Pulmonary artery endothelial cell (primary cell): Measurements from ENCODE around the gene HFE. TPM values are rescaled to one million over a fixed set of nuclear protein-coding genes. Genes with fewer than 3 reads are reported as not detected.
"Not testable (repeated sequence)": the region's sequence is repeated elsewhere in the genome, so short reads cannot be mapped to it uniquely, and the experiment has no call there.

Experiments
- DNase-seq: peaks from one replicate; pipeline ENCODE4 v3.0.0-alpha.2; 2011; ENCODE audit warnings: low read depth, low spot score
- total RNA-seq: library from RNA; depleted of rRNA; stranded (reverse); fragments of >200 nt; gene quantifications from 2 replicates; pipeline ENCODE4 v1.2.3, GENCODE V29; 2014

Gene HFE, protein sequence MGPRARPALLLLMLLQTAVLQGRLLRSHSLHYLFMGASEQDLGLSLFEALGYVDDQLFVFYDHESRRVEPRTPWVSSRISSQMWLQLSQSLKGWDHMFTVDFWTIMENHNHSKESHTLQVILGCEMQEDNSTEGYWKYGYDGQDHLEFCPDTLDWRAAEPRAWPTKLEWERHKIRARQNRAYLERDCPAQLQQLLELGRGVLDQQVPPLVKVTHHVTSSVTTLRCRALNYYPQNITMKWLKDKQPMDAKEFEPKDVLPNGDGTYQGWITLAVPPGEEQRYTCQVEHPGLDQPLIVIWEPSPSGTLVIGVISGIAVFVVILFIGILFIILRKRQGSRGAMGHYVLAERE
- 3.3 and 9.6 TPM in 2 replicates for total RNA-seq

DNA sequence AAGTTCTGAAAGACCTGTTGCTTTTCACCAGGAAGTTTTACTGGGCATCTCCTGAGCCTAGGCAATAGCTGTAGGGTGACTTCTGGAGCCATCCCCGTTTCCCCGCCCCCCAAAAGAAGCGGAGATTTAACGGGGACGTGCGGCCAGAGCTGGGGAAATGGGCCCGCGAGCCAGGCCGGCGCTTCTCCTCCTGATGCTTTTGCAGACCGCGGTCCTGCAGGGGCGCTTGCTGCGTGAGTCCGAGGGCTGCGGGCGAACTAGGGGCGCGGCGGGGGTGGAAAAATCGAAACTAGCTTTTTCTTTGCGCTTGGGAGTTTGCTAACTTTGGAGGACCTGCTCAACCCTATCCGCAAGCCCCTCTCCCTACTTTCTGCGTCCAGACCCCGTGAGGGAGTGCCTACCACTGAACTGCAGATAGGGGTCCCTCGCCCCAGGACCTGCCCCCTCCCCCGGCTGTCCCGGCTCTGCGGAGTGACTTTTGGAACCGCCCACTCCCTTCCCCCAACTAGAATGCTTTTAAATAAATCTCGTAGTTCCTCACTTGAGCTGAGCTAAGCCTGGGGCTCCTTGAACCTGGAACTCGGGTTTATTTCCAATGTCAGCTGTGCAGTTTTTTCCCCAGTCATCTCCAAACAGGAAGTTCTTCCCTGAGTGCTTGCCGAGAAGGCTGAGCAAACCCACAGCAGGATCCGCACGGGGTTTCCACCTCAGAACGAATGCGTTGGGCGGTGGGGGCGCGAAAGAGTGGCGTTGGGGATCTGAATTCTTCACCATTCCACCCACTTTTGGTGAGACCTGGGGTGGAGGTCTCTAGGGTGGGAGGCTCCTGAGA lies at the start of gene HFE:
Gene HFE (plus strand): TSS at position 146 of the 832 bp plus-strand sequence. CDS start 12 bp downstream, at position 158.
- no peak for DNase-seq

DNA sequence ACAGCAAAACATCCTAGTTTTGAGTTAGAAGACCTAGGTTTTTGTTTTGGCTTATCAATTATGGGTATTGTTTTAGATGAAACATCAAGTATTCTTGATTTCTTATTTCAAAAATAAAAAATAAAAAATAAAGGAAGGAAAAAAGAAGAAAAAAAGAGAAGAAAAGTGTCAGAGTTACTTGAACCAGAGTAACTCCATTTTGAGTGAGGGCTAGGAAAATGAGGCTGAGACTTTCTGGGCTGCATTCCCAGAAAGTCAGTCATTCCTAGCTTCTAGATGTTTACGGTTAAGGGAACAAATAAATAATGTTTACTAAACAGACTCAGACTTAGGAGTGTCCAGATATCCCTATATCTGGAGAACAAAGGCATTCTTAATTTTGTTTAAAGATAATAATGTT lies 45.3 kb upstream of the HFE start:
- DNase-seq = no peak

DNA sequence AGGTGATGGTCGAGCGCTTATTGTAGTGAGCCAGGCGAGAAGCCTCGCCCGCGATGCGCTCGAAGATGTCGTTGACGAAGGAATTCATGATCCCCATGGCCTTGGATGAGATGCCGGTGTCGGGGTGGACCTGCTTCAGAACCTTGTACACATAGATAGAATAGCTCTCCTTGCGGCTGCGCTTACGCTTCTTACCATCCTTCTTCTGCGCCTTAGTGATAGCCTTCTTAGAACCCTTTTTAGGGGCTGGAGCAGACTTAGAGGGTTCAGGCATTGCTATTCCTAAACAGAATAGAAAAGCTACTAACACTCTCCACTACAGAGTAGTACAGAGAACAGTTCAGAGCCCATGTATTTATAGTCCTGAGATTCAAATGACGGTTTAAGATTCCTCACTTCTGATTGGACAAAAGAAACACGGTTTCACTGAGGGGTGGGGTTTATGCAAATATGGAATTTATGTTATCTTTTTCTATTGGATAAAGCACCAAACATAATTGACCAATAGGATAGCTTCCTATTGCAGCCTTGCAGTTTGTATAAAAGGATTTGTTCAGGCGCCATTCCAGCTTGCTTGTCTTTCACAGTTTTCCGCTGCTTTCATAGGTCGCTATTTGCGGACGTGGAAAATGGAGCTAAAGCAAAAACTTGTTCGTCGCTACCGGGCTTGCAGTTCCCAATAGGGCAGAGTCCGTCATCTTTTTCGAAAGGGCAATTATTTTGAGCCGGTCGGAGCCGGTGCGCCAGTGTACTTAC lies 43.7 kb upstream of the HFE start:
- peak; percentile 91 for DNase-seq

DNA sequence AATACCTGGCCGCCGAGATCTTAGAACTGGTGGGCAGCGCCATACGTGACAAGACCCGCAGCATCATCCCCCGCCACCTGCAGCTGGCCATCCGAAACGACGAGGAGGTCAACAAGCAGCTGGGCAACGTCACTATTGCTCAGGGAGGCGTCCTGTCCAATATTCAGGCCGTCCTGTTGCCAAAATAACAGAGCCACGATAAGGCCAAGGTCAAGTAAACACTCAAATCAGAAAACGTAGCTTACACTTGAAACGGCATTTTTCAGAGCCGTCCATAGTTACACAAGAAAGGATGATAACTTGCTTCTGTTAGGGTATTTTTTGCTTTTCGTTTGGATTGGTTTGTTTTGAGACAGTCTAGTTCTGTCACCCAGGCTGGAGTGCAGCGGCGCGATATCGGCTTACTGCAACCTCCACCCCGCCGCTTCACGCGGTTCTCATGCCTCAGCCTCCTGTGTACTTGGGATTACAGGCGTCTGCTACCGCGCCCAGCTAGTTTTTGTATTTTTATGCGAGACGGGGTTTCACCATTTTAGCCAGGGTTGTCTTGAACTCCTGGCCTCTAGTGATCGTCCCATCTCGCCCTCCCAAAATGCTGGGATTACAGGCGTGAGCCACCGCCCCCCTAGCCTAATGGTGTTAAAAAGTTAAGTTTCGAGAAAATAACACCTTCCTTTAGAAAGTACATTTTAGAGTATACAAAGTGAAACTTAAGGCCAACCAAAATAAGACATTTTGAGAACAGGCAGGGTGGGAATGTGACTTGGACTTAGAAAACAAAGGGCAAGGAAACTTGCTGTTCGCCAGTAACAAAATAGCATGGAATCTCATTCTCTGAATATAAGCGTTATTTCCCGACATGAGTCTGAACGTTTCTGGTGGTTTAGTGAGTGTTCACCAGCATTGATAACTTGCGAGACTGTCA lies 42.8 kb upstream of the HFE start:
- no peak for DNase-seq

DNA sequence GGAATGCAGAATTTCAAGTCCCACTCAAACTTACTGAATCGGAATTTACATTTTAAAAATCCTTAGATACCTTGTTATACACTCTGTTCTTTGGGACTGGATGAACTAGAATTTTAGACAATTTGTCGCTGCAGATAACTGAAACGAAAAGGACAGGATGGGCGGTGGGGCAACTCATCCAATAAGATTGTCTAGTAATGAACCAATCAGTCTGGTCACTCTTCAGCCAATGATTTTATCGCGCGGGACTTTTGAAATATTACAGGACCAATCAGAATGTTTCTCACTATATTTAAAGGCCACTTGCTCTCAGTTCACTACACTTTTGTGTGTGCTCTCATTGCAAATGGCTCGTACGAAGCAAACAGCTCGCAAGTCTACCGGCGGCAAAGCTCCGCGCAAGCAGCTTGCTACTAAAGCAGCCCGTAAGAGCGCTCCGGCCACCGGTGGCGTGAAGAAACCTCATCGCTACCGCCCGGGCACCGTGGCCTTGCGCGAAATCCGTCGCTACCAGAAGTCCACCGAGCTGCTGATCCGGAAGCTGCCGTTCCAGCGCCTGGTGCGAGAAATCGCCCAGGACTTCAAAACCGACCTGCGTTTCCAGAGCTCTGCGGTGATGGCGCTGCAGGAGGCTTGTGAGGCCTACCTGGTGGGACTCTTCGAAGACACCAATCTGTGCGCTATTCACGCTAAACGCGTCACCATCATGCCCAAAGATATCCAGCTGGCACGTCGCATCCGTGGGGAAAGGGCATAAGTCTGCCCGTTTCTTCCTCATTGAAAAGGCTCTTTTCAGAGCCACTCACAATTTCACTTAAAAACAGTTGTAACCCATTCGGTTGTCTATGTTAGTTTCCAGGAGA lies 41.9 kb upstream of the HFE start:
- peak; percentile 70 for DNase-seq

DNA sequence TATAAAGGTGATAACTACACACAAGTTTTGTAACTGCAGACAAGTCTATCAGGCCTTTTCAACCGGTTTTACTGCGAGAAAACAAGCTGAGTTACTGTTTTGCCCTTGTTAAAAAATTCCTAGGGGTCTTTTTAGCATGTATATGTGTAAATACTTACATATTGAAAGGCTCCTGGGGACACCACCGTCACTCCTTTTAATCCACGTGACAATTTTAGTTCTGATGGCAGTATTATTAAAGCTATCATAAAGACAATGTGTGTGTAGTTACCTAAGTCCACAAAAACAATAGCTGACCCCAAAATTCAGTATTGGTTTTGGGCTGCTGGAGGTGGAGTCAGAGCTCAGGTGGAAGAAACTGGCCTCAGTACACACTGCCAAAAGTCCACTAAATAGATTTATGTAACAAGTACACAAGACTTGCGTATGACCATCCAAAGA lies 41.3 kb upstream of the HFE start:
- no peak for DNase-seq

DNA sequence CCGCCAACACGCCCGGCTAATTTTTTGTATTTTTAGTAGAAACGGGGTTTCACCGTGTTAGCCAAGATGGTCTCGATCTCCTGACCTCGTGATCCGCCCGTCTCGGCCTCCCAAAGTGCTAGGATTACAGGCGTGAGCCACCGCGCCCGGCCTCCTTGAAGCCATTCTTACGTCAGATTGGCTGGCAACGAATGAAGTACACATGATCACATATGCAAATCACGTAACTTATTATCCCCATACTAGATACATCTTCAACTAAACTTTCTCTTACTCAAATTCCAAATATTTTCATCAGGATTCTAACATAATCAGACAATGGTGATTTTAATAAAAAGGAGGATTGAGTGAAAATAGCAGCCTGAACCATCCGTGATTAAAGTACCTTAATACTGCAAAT lies 39.9 kb upstream of the HFE start:
- not testable (repeated sequence) for DNase-seq

DNA sequence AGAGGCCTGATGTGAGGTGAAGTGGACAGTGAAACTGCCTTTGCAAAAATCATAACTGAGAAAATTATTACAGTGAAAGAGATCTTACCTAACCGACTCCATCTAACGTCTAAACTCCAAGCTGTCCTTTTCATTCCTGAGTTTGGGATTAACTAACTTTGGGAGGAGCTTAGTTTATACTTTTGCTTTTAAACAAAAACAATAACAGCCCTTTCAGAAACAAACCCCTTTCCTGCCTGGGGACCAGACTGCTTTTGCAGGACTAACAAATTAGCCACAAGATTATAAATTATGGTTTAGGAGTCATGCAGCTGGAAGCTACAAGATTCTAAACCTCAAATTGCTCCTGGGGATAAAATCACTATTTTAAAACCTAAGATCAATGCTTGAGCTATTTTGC lies 38.6 kb upstream of the HFE start:
- DNase-seq = no peak

DNA sequence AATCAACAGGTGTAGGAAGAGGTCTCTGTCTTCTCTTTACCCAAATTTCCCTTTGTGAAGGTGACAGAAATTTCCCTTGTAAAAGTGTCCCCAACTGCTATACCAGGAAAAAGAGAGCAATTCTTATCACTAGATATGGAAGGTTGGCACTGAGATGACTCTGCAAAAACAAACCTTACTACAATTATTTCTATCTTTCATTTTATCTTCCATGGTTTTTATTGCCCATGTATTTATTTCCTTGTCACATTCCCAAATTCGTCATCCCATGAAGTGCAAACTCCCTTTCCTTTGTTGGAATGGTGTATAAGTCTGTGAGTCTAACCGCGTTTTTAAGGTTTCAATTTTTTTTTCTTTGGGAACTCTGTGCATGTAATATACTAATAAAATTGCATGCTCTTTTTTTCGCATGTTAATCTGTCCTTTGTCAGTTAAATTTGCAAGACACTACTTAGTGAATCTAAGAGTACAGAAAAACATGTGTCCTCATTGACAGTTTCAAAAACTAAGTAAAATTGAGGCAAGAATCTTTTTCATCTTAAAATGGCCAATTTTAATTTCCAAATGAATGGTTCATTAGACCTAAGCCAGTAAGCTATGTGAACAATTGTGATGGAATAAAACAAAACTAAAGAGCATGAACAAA lies 35.4 kb upstream of the HFE start:
- DNase-seq = no peak

DNA sequence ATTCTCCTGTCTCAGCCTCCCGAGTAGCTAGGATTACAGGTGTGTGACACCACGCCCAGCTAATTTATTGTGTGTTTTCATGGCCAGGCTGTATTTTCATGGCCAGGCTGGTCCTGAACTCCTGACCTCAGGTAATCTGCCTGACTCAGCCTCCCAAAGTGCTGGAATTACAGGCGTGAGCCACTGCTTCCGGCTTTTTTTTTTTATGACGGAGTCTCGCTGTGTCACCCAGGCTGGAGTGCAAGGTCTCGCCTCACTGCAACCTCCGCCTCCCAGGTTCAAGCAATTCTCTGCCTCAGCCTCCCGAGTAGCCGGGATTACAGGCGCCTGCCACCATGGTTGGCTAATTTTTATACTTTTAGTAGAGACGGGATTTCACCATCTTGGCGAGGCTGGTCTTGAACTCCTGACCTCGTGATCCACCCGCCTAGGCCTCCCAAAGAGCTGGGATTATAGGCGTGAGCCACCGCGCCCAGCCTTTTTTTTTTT lies 34.4 kb upstream of the HFE start:
- not testable (repeated sequence) for DNase-seq

DNA sequence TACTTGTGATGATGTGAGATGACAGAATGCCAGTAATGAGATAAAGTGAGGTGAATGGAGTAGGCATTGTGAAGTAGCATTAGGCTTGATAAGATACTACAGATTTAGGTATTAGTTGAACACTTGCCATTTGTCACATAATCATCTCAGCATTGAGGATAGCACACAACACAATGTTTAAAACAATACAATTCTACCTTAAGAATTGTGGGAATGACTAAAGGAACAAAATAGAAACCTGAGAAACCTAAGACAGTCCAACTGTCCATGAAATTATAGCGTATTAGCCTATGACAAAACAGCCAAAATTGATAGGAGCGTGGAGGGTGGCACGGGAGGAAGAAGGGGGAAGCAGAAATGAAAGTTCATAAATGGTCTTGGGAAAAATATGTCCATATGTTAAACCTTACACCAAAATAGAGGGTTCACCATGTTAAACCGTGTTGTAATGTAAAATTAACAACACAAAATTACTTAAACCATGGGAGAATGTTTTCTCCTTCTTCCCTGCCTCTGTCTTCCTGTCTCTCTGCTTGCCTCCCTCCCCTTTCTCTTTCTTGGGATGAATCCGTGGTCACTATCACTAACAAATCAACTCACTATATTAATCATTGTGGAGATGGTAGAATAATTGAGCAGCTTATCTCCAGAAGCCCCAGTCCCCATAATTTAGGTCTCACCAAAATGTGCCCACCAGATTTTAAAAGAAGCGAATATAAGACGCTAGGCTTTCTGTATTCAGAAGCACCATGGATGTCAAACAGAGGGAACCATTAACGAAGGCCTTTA lies 33.0 kb upstream of the HFE start:
- no peak for DNase-seq

DNA sequence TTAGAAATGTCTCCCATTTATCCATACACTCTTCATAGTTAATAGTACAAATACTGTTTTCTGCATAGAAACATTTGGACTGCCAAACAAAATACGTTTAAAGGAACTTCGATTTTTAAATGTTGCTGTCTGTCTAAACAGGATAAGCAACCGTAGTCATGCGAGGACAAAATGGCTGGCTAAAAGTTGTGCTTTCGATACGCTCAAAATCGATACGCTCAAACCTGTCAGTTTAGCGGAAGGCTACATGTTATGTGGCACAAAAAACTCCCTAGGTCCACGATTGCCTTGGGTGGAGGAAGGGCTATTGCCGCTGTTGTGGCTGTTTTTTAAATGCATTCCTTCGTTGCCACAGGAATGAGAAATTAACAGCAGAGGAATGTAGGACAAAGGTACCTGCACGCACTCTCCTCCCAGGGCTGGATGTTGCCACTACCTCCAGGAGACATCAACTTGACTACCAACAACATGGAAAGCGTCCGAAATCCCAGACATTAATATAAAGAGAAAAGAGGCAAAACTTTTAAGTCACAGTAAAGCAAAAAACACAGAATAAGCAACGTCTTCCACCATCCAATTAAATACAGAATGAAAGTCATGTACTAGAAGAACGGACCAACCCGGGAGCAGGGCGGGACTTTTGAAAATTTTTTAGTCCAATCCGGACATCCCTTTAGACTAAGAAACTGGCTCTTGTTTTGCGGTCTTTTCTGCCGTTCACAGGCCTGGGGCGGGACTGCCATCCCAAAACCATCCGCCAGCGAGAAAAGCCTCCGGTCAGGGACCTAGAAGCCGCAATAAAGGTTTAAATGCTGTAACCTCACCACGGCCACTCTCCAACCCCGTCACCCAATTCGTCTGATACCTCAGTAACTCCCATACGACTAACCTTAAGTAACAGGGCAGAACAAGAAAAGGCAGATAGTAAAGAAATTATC lies 32.2 kb upstream of the HFE start:
- peak; percentile 73 for DNase-seq

DNA sequence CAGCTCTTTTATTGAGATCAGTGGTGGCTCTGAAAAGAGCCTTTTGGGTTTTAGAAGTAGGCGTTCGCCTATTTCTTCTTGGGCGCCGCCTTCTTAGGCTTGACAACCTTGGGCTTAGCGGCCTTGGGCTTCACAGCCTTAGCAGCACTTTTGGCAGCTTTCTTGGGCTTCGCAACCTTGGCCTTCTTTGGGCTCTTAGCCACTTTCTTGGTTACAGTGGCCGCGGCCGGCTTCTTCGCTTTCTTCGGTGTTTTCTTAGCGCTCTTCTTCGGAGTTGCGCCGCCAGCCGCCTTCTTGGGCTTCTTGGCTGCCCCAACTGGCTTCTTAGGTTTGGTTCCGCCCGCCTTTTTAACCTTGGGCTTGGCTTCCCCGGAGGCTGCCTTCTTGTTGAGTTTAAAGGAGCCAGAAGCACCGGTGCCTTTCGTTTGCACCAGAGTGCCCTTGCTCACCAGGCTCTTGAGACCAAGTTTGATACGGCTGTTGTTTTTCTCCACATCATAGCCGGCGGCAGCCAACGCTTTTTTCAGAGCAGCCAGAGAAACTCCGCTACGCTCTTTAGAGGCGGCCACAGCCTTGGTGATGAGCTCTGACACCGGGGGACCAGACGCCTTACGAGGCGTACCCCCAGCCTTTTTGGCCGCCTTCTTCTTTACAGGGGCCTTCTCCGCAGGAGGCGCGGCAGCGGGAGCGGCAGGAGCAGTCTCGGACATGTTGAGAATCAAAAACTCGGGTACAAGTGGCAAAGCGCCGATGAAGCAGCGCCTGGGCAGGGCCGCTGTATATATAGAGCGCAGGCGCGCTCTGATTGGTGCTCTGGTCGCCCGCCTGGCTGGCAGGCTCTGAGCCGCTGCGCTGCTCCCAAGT lies 31.3 kb upstream of the HFE start:
- DNase-seq = peak; percentile 60

DNA sequence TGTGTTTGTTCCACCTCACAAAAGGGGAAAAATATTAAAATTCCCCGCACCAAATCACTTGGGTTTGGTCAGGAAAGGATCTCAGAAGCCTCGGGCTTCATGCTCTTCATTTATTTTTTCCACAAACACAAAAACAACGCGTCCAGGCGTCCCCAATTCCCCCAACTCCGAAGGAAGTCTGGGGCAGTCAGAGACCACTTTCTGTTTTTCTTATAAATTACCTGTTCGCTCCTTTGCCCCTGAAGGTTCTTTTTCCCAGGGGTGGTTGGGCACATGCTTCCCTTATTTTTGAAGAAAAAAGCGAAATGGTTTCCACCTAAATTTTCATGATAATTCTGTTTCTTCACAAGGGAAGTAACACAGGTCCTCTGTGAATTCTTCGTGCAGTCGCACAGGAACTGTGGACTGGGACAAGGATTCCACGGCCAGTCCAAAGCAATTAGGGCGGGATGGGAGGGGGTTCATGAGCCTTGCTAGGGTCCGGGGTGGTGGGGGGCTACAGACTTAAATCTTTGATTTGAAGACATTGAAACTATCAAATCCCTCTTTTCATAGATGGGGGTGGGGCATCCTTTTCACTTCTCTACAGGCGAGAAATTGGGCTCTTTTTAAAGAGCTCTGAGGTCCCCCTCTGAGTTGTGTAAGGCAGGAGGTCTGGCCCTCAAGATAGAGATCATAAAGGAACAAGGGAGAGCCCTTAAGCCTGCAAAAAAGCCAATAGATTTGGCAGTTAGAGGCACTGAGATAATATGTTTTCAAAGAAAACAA lies 30.5 kb upstream of the HFE start:
- no peak for DNase-seq

DNA sequence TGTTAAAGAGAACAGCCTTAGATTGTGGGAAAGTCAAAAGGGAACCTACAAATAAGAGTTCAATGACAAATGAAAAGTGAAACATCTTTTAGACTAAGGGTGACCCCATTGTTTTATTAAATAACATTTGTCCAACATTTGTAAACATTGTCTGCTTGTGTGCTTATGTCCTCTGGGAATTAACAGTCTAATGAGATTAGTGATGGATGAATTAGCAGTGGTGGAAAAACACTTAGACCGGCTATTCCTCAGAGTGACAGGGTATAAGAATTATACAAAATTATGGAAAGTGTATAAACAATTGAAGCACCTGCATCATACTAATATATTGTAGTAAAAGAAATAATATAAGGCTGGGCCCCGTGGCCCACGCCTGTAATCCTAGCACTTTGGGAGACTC lies 29.3 kb upstream of the HFE start:
- DNase-seq = no peak
